Measurements from ENCODE around the gene FCAMR.

The FCAMR gene

GRCh38 chr1:206909883-206910318 is 60.4 kb downstream of the FCAMR start:
- no peaks in the 10 kb centered on the region for H3K4me1 ChIP-seq (ENCODE audit: control insufficient read depth, insufficient read depth, low read length)
- H3K36me3 ChIP-seq (ENCODE audit: control insufficient read depth in 2 of 2, insufficient read depth in 1 of 2, low read length in 2 of 2): no peaks in the 10 kb centered on the region
- H3K9me3 ChIP-seq (ENCODE audit: control insufficient read depth, insufficient read depth, low read depth, low read length): no peaks in the 10 kb centered on the region
- H3K27ac ChIP-seq (ENCODE audit: extremely low read depth, low read depth, low read length): no peak overlapping the region; the same call in 1 of the 2 replicates
- CTCF ChIA-PET: interaction anchor here (0.6 to 3.1 kb wide), 17 partner anchors 9 to 897 kb away, joined by 3 to 22 read pairs (median 5); partner anchors contain the start of gene IL20
- POLR2A ChIA-PET: interaction anchor here (0.9 to 1.4 kb wide), 3 partner anchors 54 to 175 kb away, joined by 3 read pairs; no protein-coding TSS in a partner anchor
- H3K4me3 ChIP-seq (ENCODE audit: low read depth, low read length): peak overlapping the region; percentile 45
- no peak for TF ChIP-seq ZNF416 (tag by site-specific recombination; IDR thresholded peaks at IDR 0.05)
- TF ChIP-seq IKZF3 (tag by site-specific recombination; IDR thresholded peaks at IDR 0.05): no peak; the same call in 1 of the 2 replicates
- TF ChIP-seq ZSCAN30 (tag by site-specific recombination; IDR thresholded peaks at IDR 0.05): no peak
- TF ChIP-seq ZSCAN4 (tag by site-specific recombination; IDR thresholded peaks at IDR 0.05): no peak
- peak; percentile 46 for TF ChIP-seq ZBTB26 (tag by site-specific recombination; optimal IDR thresholded peaks at IDR 0.05)
- no peak for TF ChIP-seq KLF8 (tag by site-specific recombination; IDR thresholded peaks at IDR 0.05)
- TF ChIP-seq ZNF555 (tag by site-specific recombination; conservative IDR thresholded peaks at IDR 0.05): no peak
- TF ChIP-seq PRDM2 (tag by site-specific recombination; IDR thresholded peaks at IDR 0.05; ENCODE audit: borderline replicate concordance): no peak
- TF ChIP-seq PRDM10 (tag by site-specific recombination; IDR thresholded peaks at IDR 0.05): peak; percentile 98
- no peak for TF ChIP-seq ELK4 (IDR thresholded peaks at IDR 0.05; ENCODE audit: borderline replicate concordance, low read depth, low read length)
- no peak for TF ChIP-seq YY1 (tag by site-specific recombination; IDR thresholded peaks at IDR 0.05)
- peak; percentile 82 for TF ChIP-seq ZBTB20 (tag by site-specific recombination; IDR thresholded peaks at IDR 0.05)
- TF ChIP-seq ZNF501 (tag by site-specific recombination; IDR thresholded peaks at IDR 0.05): peak; percentile 9; the same call in 1 of the 2 replicates
- no peak for TF ChIP-seq ZNF2 (tag by site-specific recombination; IDR thresholded peaks at IDR 0.05)
- TF ChIP-seq BCL11B (tag by site-specific recombination; IDR thresholded peaks at IDR 0.05; ENCODE audit: low read depth): no peak
- no peak for TF ChIP-seq ZNF274 (IDR thresholded peaks at IDR 0.05; ENCODE audit: low read length)
- no peak for TF ChIP-seq ZNF274 (tag by site-specific recombination; IDR thresholded peaks at IDR 0.05; ENCODE audit: borderline replicate concordance)
- TF ChIP-seq MEIS1 (CRISPR knock-in tag; IDR thresholded peaks at IDR 0.05; ENCODE audit: borderline replicate concordance): no peak
- 0 out of 2 replicates have a peak, but pooled peaks have one; percentile 49 for TF ChIP-seq ZNF76 (tag by site-specific recombination; IDR thresholded peaks at IDR 0.05; ENCODE audit: borderline replicate concordance, low read depth)
- no peak for TF ChIP-seq ZNF324 (tag by site-specific recombination; IDR thresholded peaks at IDR 0.05)
- TF ChIP-seq KLF16 (tag by site-specific recombination; IDR thresholded peaks at IDR 0.05): no peak

Measured in HEK293 (cell line).